GM21367 (cell line): ENCODE measurements around the gene NMRK1.
A peak's percentile ranks its signal among the peaks of the same experiment; 100 is the strongest.

Source experiments
- ATAC-seq: cut with Tn5 transposase; IDR thresholded peaks from one replicate; pipeline ENCODE4 v1.9.1; 2021; ENCODE audit not compliant: unreplicated experiment

Gene NMRK1

DNA sequence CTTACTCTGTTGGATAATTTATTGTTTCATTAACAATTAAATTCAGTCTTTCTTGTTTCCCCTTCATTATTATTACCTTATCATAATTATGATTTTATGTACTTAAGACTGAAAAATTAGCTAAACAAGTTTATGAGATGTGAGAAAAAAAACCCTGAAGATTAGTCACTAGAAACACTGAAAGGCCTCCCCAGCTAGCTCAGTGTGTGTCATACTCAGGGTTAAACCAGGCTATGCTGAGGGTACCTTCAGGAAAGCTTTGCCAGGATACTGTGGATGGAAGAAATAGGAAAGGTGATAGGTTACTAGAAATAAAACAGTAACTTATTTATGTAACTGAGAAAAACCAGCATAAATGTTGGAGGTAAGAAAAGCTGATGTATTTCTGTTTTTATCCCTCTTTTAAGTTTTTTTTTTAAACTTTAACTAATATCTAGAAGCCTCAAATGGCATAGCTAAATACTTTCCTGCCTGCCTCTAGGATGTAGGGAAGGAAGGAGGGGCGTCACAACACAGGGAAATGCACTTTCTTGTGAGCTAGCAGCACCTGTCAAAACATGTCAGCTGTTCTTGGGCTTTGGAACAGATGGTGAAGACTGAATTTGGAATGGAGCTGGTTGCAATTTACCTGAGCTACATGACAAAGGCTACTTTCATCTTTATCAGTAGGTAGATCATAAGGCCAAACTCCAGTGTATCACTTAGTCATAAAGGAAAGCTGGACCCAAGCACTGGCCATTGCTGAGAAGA is 24.2 kb downstream of the NMRK1 start:
- no peak for ATAC-seq

- ATAC-seq: no peak
Measured at GRCh38 chr9:75061169-75061568, 26.8 kb downstream of the NMRK1 start.

- ATAC-seq: no peak
Measured at GRCh38 chr9:75054368-75055001, 33.5 kb downstream of the NMRK1 start.

DNA sequence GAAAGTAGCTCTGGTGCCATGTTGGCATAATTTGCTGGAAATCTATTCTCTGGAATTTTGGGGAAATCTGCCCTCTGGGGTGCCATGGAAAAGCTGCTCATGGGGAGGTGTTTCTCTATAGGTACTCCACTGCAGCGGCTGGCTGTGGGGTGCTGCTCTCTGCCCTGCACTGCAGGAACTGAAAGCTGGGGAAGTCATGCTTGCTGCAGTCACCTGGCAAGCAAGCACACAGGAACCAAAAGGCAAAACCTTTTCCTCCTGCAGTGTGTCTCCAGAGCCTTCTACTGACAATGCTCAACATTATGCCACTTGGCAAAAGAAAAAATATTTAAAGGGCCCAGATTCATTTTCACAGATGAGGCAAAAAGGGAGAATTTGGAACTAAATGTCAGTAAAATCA is 34.1 kb downstream of the NMRK1 start:
- peak; percentile 99 for ATAC-seq

DNA sequence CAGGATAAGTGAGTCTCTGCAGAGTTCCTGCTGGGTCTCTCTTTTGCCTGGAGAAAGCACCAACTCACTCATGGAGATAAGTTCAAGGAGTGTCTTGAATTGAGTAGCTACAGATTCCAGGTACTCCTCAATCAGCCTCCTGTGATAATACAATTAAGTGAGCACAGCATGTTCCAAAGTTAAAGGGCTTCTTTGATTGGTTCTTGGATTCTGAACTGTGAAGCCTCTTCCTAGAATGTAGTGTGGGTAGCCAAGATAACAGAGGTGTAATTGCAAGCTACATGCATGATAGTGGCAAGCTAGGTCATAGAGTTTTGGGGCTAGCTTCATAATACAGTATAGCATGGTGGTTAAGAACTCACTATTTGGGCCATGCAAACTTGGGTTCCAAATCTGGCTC is 36.7 kb downstream of the NMRK1 start:
- ATAC-seq: no peak

GRCh38 chr9:75047506-75047905 is 40.4 kb downstream of the NMRK1 start:
- no peak for ATAC-seq

DNA sequence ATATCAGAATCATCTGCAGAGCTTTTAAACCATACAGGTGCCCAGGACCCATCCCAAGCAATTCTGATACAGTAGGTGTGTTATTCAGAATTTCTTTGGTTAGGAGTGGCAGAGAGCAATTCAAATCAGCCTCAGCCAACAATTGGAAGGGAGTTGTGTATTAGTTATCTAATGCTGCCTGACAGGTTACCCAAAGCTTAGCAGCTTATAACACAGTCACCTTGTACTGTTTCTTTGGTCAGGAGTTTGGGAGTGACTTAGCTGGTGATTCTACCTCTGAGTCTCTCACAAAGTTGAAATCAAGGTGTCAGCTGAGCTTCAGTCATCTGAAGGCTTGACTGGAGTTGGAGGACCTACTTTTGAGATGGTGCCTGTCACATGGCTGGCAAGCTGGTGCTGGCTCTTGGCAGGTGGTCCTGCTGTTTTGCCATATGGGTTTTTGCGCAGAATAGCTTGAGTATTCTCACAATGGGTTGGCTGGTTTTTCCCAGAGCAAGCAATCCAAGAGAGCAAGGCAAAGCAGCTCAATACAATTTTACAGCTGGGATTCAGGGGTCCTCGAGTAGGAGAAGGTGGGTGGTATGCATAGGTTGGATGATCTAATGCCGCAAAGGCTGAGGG is 41.1 kb downstream of the NMRK1 start:
- no peak for ATAC-seq

- no peak for ATAC-seq
Measured at GRCh38 chr9:75041041-75041440, 46.9 kb downstream of the NMRK1 start.

- ATAC-seq: no peak
Measured at GRCh38 chr9:75039801-75040200, 48.2 kb downstream of the NMRK1 start.

DNA sequence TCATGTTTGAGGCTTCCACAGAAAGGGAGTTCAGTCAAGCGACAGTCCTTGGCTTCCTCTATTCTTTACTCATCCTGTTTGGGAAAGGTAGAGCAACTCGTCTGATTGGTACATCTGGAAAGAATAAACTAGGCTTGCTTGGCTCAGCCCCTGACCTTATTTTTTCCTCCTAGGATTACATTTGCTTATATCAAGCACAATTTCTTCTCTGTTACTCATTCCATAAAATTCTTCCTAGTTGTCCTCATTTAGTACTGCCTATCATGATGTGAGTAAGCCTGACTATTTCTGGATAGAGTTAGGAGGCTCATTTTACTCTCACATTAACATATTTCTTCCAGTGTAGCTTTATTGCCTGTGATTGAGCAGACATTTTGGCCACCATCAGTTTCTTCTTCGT is 48.9 kb downstream of the NMRK1 start:
- ATAC-seq: no peak

GRCh38 chr9:75036793-75037192 is 51.2 kb downstream of the NMRK1 start:
- no peak for ATAC-seq

DNA sequence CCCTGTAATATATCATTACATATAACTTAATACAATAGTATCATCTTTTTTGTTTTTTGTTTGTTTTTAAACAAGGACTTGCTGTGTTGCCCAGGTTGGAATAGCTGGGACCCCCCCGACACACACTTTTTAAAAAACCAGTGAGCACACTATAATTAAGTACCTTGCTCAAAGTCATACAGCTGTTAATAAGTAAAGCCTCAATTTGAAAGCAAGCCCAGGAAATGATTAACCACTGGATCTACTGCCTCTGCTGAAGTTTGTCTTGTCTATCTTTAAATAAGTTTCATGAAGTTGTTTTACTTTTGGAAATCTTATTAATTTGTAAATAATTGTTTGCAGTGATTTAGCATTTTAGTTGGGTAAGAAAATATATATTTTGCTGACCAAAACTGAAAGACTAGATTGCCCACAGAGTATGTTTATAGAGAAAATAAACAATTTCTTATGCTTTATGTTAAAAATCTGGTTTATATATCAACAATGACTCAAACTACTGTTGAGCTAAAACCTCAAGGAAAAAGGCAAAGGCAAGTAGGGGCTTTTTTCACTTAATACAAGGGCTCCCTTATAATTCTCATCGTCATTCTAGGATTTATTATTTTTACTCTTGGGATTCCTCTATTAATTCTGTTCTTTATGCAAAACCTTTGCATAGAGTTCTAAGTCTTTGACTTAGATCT is 54.0 kb downstream of the NMRK1 start:
- ATAC-seq: peak; percentile 51

DNA sequence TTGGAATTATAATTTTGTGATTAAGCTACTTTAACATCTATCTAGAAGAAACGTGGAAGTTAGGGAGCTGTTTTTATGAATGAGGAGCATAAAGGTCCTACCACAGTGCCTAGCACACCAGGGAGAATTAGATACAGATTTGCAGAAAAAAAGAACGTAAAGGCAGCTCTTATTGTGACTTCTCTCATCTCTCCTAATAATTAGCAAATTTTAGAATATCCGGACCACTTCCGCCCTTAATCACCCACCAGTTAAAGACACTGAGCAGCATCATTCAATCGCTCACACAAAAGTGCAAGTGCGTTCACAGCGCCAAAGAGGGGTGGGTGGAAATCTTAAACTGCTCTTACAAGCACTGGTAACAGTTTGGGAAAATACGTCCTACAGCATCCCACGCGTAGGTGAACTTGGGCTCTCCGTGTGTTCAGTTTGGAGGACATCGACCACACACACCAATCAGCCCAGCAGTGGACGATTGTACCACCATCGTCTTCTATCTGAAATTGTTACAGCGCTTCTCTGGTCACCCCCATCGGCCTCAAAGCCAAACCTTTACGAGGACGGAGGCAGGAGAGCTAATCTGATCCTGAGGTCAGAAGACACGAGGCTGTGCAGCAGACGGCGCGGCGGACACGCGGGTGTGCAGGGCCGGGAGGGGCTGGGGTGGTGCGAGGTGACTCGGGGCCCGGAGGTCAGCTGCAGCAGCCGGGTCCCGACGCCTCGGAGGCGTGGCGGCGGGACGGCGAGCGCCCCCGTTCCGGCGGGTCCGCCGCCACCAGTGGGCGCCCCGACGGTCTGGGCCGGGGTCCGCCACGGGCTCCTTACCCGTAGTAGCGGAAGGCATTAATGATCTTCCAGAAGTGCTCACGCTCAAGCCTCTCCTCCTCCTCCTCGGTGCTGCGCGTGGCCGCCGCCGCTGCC is 60.5 kb downstream of the NMRK1 start:
- ATAC-seq: peak; percentile 40

- no peak for ATAC-seq
Measured at GRCh38 chr9:75023846-75024245, 64.1 kb downstream of the NMRK1 start.

GRCh38 chr9:75019654-75020053 is 68.3 kb downstream of the NMRK1 start:
- no peak for ATAC-seq

- no peak for ATAC-seq
Measured at GRCh38 chr9:75019022-75019421, 68.9 kb downstream of the NMRK1 start.

- no peak for ATAC-seq
Measured at GRCh38 chr9:75017378-75017777, 70.6 kb downstream of the NMRK1 start.

- ATAC-seq: no peak
Measured at GRCh38 chr9:75013735-75014134, 74.2 kb downstream of the NMRK1 start.
